HG03378 (cell line): ENCODE data around the gene TEX19.
"Not testable (repeated sequence)": the region's sequence is repeated elsewhere in the genome, so short reads cannot be mapped to it uniquely, and the experiment has no call there.

ENCODE experiments used
- ATAC-seq: cut with Tn5 transposase; IDR thresholded peaks from one replicate; pipeline ENCODE4 v1.9.1; 2021; ENCODE audit warnings: mild to moderate bottlenecking, moderate library complexity; ENCODE audit not compliant: unreplicated experiment

TEX19 gene

GRCh38 chr17:82403662-82404660 is 44.9 kb downstream of the TEX19 start:
- no peak for ATAC-seq

- ATAC-seq = no peak
Observed at GRCh38 chr17:82405051-82405450, 46.0 kb downstream of the TEX19 start.

GRCh38 chr17:82406131-82406671 is 47.2 kb downstream of the TEX19 start:
- no peak for ATAC-seq

- ATAC-seq = no peak
Observed at GRCh38 chr17:82407255-82407654, 48.2 kb downstream of the TEX19 start.

GRCh38 chr17:82408288-82408937 is 49.4 kb downstream of the TEX19 start:
- ATAC-seq = no peak

- no peak for ATAC-seq
Observed at GRCh38 chr17:82408938-82409318, 49.9 kb downstream of the TEX19 start.

GRCh38 chr17:82410014-82410716 is 51.1 kb downstream of the TEX19 start:
- ATAC-seq = no peak

GRCh38 chr17:82411396-82412053 is 52.5 kb downstream of the TEX19 start:
- ATAC-seq = no peak

- ATAC-seq = not testable (repeated sequence)
Observed at GRCh38 chr17:82412081-82412480, 53.0 kb downstream of the TEX19 start.

- no peak for ATAC-seq
Observed at GRCh38 chr17:82412535-82413520, 53.8 kb downstream of the TEX19 start.
